H1 (cell line): Measurements from ENCODE around the gene TECPR2.

Source experiments
- CBX5 ChIP-seq: fragments of 300-800, 300-1000 bp; sonication (generic); IDR thresholded peaks from 2 replicates; pipeline ENCODE4 v1.7.1; 2016; ENCODE audit warnings: antibody characterized with exemption, low read length, low read depth
- HDAC6 ChIP-seq: IDR thresholded peaks from one replicate; pipeline ENCODE4 v1.7.1; 2012; ENCODE audit warnings: low read depth, mild to moderate bottlenecking, inconsistent platforms, low read length, moderate library complexity
- POLR2A ChIP-seq, 2 experiments: IDR thresholded peaks; 1 replicate in 1 of 2; 2 replicates in 1 of 2; pipeline ENCODE4 v1.6.1; 2011; ENCODE audit warnings: low read depth in 2 of 2, low read length in 2 of 2, mild to moderate bottlenecking in 2 of 2; ENCODE audit errors: control extremely low read depth in 1 of 2
- RNF2 ChIP-seq: fragments of 200-900, 300-1000 bp; sonication (generic); IDR thresholded peaks from 2 replicates; pipeline ENCODE4 v1.7.1; 2016; ENCODE audit warnings: borderline replicate concordance, low read depth, mild to moderate bottlenecking, antibody characterized with exemption, low read length; ENCODE audit not compliant: poor library complexity, severe bottlenecking; ENCODE audit errors: missing control alignments
- RXRA ChIP-seq: IDR thresholded peaks from 2 replicates; pipeline ENCODE4 v1.6.1; 2011; ENCODE audit warnings: low read depth, mild to moderate bottlenecking, low read length, moderate library complexity; ENCODE audit not compliant: insufficient read depth
- TBP ChIP-seq: IDR thresholded peaks from 2 replicates; pipeline ENCODE4 v1.6.1; 2011; ENCODE audit warnings: low read depth, low read length, improper control_type of control experiment

DNA sequence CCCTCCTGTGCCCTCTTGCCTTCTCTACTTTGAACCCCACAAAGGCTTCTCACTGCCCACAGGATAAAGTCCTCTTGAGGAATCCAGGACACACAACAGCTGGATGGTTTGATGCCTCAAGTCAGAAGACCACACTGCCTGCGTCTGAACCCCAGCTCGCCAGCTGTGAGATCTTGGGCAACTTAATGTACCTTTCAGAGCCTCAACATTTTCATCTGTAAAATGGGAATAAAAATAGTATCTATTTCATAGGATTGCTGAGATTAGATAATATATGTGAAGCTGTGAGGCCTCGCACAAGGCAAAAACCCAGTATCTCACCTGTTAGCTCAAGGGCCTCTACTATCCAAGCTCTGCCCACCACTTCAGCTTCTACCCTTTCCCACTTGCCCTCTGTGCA, 2.4 kb upstream of the TECPR2 start:
- no peak for TF ChIP-seq RXRA
- TF ChIP-seq CBX5 = no peak
- no peak for TF ChIP-seq POLR2A (IDR thresholded peaks at IDR 0.05; ENCODE audit: control extremely low read depth in 1 of 2, low read depth in 2 of 2, low read length in 2 of 2)
- TF ChIP-seq TBP = no peak
- TF ChIP-seq HDAC6 = no peak
- TF ChIP-seq RNF2 = no peak
